ENCODE measurements around the gene ZRANB1.

The ZRANB1 gene

DNA sequence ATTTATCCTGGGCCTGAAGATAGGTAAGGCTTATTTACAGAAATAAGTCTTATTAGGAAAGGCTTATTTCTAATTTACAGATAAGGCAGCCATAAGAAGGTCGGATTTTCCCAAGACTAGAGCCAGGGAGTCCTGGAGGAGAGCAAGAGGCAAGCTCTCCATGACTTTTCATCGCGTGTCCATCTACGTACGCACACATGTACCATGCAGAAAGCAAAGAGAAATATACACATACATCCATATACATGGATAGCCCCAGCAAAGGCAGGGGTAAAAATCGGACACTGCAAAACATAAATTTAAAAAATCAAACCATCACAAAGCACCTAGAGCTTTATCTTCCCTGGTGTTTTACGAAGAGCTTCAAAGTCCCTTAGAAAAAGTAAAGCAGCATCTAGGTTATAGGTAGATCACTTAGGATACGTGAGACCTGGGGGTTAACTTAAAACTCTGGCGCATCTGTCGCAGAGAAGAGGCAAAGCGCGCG lies 25.8 kb upstream of the ZRANB1 start:
- ATAC-seq (ENCODE audit: low read depth) (no peak), DNase-seq (ENCODE audit: low spot score) (no peak)
- peak overlapping the region; percentile 83 for H3K27ac ChIP-seq (ENCODE audit: poor library complexity, severe bottlenecking)
- H3K4me3 ChIP-seq (ENCODE audit: severe bottlenecking) = peak overlapping the region; percentile 100
- TF ChIP-seq, protein P1, sequence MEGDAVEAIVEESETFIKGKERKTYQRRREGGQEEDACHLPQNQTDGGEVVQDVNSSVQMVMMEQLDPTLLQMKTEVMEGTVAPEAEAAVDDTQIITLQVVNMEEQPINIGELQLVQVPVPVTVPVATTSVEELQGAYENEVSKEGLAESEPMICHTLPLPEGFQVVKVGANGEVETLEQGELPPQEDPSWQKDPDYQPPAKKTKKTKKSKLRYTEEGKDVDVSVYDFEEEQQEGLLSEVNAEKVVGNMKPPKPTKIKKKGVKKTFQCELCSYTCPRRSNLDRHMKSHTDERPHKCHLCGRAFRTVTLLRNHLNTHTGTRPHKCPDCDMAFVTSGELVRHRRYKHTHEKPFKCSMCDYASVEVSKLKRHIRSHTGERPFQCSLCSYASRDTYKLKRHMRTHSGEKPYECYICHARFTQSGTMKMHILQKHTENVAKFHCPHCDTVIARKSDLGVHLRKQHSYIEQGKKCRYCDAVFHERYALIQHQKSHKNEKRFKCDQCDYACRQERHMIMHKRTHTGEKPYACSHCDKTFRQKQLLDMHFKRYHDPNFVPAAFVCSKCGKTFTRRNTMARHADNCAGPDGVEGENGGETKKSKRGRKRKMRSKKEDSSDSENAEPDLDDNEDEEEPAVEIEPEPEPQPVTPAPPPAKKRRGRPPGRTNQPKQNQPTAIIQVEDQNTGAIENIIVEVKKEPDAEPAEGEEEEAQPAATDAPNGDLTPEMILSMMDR (IDR thresholded peaks at IDR 0.05; ENCODE audit: poor library complexity, severe bottlenecking) = no peak
- H3K9me3 ChIP-seq (ENCODE audit: severe bottlenecking) = no peaks in the 10 kb centered on the region
- peaks cover 22% of the 10 kb centered on the region for H3K4me1 ChIP-seq (ENCODE audit: insufficient read depth, poor library complexity, severe bottlenecking)
- H3K27me3 ChIP-seq (ENCODE audit: insufficient read depth, poor library complexity, severe bottlenecking) = no peaks in the 10 kb centered on the region
- no peaks in the 10 kb centered on the region for H3K36me3 ChIP-seq (ENCODE audit: low read depth)

DNA sequence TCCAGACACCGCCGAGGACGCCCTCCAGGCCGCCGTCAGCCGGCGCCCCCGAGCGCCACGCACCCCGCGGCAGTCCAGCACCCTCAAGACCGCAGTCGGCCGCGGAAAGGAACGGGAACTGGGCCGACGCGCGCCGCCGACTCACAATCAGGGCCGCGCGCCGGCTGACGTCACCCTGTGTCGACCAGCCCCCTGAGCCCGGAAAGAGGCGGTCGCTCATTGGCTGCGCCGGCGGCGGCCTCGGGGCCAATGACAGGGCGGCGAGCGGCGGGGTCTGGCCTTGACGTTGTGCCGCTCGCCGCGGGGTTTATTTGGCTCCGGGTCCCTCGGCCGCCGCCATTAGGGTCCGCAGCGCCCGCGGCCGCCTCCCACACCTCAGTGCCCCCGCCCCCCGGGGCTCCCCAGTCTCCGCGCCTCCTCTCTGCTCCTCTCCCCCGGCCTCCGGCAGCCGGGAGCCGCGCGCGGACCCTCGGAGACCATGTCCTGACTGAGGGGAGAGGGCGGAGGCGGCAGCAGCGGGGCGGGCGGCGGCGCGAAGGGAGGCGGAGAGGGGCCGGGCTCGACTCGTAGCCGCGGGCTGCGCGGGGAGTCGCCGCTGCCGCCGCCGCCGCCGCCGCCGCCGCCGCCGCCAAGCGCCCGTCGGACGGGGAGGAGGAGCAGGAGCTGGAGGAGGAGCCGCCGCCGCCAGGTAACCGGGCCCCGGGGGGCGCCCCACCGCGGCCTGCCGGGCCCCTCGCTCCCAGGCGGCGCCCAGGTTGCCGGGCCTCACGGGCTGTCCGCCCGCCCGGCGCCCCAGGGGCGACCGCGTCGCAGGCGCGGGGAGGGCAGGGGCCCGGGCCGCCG lies 25.1 kb upstream of the ZRANB1 start:
- ATAC-seq (ENCODE audit: low read depth) (peak; percentile 90), DNase-seq (ENCODE audit: low spot score) (peak; percentile 95)
- H3K4me1 ChIP-seq (ENCODE audit: insufficient read depth, poor library complexity, severe bottlenecking) = peaks cover 28% of the 10 kb centered on the region
- H3K36me3 ChIP-seq (ENCODE audit: low read depth) = no peaks in the 10 kb centered on the region
- H3K9me3 ChIP-seq (ENCODE audit: severe bottlenecking) = no peaks in the 10 kb centered on the region
- TF ChIP-seq, protein P1 (IDR thresholded peaks at IDR 0.05; ENCODE audit: poor library complexity, severe bottlenecking) = no peak
- H3K27ac ChIP-seq (ENCODE audit: poor library complexity, severe bottlenecking) = peak overlapping the region; percentile 83
- no peaks in the 10 kb centered on the region for H3K27me3 ChIP-seq (ENCODE audit: insufficient read depth, poor library complexity, severe bottlenecking)
- peak overlapping the region; percentile 100 for H3K4me3 ChIP-seq (ENCODE audit: severe bottlenecking)

DNA sequence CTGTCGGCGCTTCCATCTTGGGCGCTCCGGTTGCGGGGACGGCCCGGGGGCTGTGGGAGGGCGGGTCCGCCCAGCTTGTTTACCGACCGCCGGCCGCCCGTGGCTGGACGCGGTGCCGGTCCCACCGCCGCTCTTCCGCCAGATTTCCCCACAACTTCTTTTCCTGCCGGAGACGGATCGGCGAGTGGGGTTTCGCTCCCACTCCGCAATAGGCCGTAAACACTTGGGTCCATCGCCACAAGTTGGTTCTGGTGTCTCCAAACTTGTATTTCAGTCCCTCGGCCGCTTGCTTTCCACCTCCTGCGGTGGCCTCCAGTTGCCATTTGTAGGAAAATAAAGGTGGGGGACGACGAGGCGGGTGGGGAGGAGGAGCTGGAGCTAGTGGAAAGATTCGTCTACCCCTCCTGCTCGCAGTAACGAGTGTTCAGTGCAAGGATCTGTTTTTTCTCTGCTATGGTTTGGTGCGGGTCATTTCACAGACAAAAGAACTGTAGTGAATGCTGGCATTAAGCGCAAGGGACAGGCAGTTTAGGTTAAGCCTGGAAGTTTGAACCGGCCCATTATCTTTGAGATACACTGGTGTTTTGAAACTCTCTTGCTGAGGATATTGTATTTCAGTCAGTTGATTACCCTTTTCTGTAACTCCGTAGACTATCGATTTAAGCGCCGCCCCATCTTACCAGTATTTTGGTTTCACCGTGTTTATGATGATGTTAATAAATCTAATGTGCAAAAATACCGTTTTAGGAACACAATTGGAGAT lies 24.3 kb upstream of the ZRANB1 start:
- H3K36me3 ChIP-seq (ENCODE audit: low read depth) = peaks cover 2% of the 10 kb centered on the region; the same call in 1 of the 2 replicates
- peak overlapping the region; percentile 100 for H3K4me3 ChIP-seq (ENCODE audit: severe bottlenecking)
- DNase-seq (ENCODE audit: low spot score) (no peak), ATAC-seq (ENCODE audit: low read depth) (peak; percentile 8; the same call in 1 of the 3 replicates)
- no peaks in the 10 kb centered on the region for H3K9me3 ChIP-seq (ENCODE audit: severe bottlenecking)
- H3K4me1 ChIP-seq (ENCODE audit: insufficient read depth, poor library complexity, severe bottlenecking) = peaks cover 28% of the 10 kb centered on the region
- H3K27me3 ChIP-seq (ENCODE audit: insufficient read depth, poor library complexity, severe bottlenecking) = no peaks in the 10 kb centered on the region
- H3K27ac ChIP-seq (ENCODE audit: poor library complexity, severe bottlenecking) = peak overlapping the region; percentile 83
- TF ChIP-seq, protein P1 (IDR thresholded peaks at IDR 0.05; ENCODE audit: poor library complexity, severe bottlenecking) = no peak

DNA sequence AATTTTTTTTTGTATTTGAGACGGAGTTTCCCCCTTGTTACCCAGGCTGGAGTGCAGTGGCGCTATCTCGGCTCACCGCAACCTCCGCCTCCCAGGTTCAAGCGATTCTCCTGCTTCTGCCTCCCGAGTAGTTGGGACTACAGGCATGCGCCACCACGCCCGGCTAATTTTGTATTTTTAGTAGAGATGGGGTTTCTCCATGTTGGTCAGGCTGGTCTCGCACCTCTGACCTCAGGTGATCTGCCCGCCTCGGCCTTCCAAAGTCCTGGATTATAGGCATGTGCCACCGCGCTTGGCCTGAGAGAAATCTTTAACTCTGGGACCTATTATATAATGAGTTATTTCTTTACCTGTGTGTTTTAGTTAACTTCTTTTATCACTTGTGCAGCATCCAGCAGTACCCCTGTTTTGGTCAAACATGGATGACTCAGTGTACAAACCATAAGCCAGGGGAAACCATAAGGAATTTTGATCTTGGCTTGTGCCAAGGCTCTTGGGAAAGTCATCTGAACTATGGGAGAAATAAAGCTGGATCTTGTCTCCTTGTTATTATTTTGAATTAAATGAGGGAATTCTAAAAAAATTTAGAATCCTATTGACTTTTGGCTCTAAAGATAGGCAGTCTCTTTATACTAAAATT lies 23.6 kb upstream of the ZRANB1 start:
- H3K27ac ChIP-seq (ENCODE audit: poor library complexity, severe bottlenecking) = peak overlapping the region; percentile 83
- H3K9me3 ChIP-seq (ENCODE audit: severe bottlenecking) = no peaks in the 10 kb centered on the region
- H3K27me3 ChIP-seq (ENCODE audit: insufficient read depth, poor library complexity, severe bottlenecking) = no peaks in the 10 kb centered on the region
- H3K4me3 ChIP-seq (ENCODE audit: severe bottlenecking) = peak overlapping the region; percentile 100
- TF ChIP-seq, protein P1 (IDR thresholded peaks at IDR 0.05; ENCODE audit: poor library complexity, severe bottlenecking) = no peak
- peaks cover 9% of the 10 kb centered on the region; the same call in 1 of the 2 replicates for H3K36me3 ChIP-seq (ENCODE audit: low read depth)
- peak; percentile 44; the same call in 2 of the 3 replicates for ATAC-seq (ENCODE audit: low read depth)
- DNase-seq (ENCODE audit: low spot score) = no peak
- peaks cover 28% of the 10 kb centered on the region for H3K4me1 ChIP-seq (ENCODE audit: insufficient read depth, poor library complexity, severe bottlenecking)
